ENCODE measurements around the gene RARRES2.

DNA sequence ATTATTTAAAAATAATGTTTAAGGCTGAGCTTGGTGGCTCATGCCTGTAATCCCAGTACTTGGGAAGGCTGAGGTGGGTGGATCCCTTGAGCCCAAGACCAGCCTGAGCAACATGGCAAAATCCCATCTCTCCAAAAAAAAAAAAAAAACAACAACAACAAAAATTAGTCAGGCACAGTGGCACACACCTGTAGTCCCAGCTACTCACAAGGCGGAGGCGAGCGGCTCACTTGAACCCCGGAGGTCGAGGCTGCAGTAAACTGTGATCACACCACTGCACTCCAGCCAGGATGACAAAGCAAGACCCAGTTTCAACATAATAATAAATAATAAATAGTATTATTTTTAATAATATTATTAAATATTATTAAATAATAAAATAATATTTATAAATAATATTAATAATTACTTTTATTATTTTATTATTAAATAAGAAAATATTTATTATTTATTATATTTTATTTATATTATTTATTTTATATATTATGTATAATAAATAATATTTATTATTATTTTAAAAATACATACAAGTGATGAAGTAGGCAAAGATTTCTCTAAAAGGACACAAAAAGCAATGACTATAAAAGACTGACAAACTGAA lies 26.7 kb downstream of the RARRES2 start:
- TF ChIP-seq, protein P1, sequence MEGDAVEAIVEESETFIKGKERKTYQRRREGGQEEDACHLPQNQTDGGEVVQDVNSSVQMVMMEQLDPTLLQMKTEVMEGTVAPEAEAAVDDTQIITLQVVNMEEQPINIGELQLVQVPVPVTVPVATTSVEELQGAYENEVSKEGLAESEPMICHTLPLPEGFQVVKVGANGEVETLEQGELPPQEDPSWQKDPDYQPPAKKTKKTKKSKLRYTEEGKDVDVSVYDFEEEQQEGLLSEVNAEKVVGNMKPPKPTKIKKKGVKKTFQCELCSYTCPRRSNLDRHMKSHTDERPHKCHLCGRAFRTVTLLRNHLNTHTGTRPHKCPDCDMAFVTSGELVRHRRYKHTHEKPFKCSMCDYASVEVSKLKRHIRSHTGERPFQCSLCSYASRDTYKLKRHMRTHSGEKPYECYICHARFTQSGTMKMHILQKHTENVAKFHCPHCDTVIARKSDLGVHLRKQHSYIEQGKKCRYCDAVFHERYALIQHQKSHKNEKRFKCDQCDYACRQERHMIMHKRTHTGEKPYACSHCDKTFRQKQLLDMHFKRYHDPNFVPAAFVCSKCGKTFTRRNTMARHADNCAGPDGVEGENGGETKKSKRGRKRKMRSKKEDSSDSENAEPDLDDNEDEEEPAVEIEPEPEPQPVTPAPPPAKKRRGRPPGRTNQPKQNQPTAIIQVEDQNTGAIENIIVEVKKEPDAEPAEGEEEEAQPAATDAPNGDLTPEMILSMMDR (IDR thresholded peaks at IDR 0.05; ENCODE audit: borderline replicate concordance, extremely low read depth, low read length, poor library complexity, severe bottlenecking): no peak
- TF ChIP-seq EZH2 (IDR thresholded peaks at IDR 0.05; ENCODE audit: borderline replicate concordance, low read depth, low read length, severe bottlenecking): no peak

All from DND-41 (cell line).